ENCODE results near the gene SOBP. TPM values are rescaled to one million over a fixed set of nuclear protein-coding genes. Genes with fewer than 3 reads are reported as not detected.
A peak's percentile ranks its signal among the peaks of the same experiment; 100 is the strongest.

The SOBP gene
- polyA plus RNA-seq, 1 donor (not counting 4 experiments of a cell fraction or from before 2014, with no cell fraction given) = not detected

DNA sequence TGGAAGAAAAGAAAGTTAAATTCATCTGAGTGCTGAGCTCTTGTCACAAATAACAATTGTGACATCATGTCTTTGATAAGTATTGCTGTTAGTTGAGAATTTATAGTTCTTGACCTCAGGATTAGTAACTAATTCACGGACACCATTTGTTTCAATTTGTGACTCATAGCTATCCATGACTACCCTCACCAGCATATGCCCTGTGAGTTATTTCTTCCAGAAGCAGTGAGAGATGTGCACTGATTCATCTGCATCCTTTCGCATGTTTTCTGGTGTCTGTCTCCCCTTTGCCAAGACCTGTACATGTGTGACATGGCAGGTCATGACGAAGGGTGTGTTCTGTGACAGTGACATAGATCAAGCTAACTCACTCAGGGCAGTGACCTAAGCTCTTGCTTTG lies 86.9 kb downstream of the SOBP start:
- H3K9me1 ChIP-seq (ENCODE audit: control insufficient read depth, extremely low read depth, insufficient read depth, low read length) = no peaks in the 10 kb centered on the region
- TF ChIP-seq, protein P1, sequence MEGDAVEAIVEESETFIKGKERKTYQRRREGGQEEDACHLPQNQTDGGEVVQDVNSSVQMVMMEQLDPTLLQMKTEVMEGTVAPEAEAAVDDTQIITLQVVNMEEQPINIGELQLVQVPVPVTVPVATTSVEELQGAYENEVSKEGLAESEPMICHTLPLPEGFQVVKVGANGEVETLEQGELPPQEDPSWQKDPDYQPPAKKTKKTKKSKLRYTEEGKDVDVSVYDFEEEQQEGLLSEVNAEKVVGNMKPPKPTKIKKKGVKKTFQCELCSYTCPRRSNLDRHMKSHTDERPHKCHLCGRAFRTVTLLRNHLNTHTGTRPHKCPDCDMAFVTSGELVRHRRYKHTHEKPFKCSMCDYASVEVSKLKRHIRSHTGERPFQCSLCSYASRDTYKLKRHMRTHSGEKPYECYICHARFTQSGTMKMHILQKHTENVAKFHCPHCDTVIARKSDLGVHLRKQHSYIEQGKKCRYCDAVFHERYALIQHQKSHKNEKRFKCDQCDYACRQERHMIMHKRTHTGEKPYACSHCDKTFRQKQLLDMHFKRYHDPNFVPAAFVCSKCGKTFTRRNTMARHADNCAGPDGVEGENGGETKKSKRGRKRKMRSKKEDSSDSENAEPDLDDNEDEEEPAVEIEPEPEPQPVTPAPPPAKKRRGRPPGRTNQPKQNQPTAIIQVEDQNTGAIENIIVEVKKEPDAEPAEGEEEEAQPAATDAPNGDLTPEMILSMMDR (optimal IDR thresholded peaks at IDR 0.05 in 1 of 3, IDR thresholded peaks at IDR 0.05 in 1 of 3, conservative IDR thresholded peaks at IDR 0.05 in 1 of 3; ENCODE audit: extremely low read depth in 1 of 3, insufficient read depth in 2 of 3, low read length in 3 of 3) = no peak
- TF ChIP-seq EZH2 (IDR thresholded peaks at IDR 0.05; ENCODE audit: low read length) = no peak
- no peak overlapping the region for H3K9ac ChIP-seq (ENCODE audit: control insufficient read depth, extremely low read depth, insufficient read depth, low read length)
- no peak overlapping the region for H2AFZ ChIP-seq (ENCODE audit: control insufficient read depth, low read length)
- H3K79me2 ChIP-seq (ENCODE audit: control insufficient read depth, insufficient read depth, low read length) = no peaks in the 10 kb centered on the region
- dilution Hi-C loops (cut with MboI; ENCODE audit: extremely low pct_ligation_motif_present, low sequenced_read_pairs) = no loop called here
- no peak overlapping the region for H3K4me3 ChIP-seq (ENCODE audit: control insufficient read depth in 2 of 3, extremely low read depth in 1 of 3, insufficient read depth in 2 of 3, low read depth in 1 of 3, low read length in 3 of 3)
- H3K27ac ChIP-seq (ENCODE audit: control insufficient read depth, insufficient read depth, low read length) = no peak overlapping the region
- no peaks in the 10 kb centered on the region for H3K4me1 ChIP-seq (ENCODE audit: control insufficient read depth, extremely low read depth, insufficient read depth, low read length)
- peak; percentile 69 for FAIRE-seq
- no peak for DNase-seq (ENCODE audit: low read depth, low spot score)
- peaks cover 4% of the 10 kb centered on the region for H3K27me3 ChIP-seq (ENCODE audit: control insufficient read depth, extremely low read depth, insufficient read depth, low read length)
- H3K4me2 ChIP-seq (ENCODE audit: control insufficient read depth, extremely low read depth, insufficient read depth, low read depth, low read length) = no peak overlapping the region
- H4K20me1 ChIP-seq (ENCODE audit: control insufficient read depth, extremely low read depth, insufficient read depth, low read length) = no peaks in the 10 kb centered on the region
- H3K36me3 ChIP-seq (ENCODE audit: control insufficient read depth in 2 of 2, extremely low read depth in 1 of 2, insufficient read depth in 2 of 2, low read length in 2 of 2) = no peaks in the 10 kb centered on the region
- H3K9me3 ChIP-seq (ENCODE audit: control insufficient read depth, low read depth, low read length) = no peaks in the 10 kb centered on the region

DNA sequence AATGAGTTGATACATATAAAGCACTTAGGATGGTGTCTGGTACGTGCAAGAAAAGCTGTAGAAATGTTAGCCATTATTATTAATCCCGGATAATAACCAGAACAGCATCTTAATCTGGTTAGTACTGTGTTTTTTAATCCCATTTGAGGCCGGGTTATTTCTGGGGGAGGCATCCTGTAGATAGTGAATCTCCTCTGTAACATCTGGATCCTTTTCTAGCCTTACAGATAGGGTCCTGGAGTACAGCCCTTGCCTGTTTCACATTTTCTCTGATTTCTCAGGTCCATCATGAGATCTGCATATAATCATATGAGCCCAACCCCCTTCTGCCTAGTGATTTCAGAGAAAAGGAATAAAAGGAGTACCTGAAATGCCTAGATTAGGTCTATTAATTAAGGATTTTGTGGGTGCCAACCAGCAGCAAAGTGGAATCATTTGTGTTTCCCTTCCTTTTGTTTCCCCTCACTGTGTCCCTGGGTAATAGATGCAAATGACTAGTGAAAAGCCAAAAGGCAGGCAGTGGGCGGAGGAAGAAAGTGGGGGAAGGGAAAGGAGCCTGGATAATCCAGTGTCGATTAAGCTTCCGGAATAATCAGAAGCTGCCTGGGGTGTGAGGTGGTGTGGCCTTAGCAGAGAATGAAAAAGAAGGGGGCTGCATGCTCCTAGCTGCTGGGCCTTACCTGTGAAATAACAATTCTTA lies 88.9 kb downstream of the SOBP start:
- dilution Hi-C loops (cut with MboI; ENCODE audit: extremely low pct_ligation_motif_present, low sequenced_read_pairs) = no loop called here
- FAIRE-seq = no peak
- Histone ChIP-seq H3K9me3 (ENCODE audit: control insufficient read depth, low read depth, low read length) (no peaks in the 10 kb centered on the region), H3K79me2 (ENCODE audit: control insufficient read depth, insufficient read depth, low read length) (no peaks in the 10 kb centered on the region), H3K9ac (ENCODE audit: control insufficient read depth, extremely low read depth, insufficient read depth, low read length) (no peak overlapping the region), H3K27ac (ENCODE audit: control insufficient read depth, insufficient read depth, low read length) (no peak overlapping the region), H3K27me3 (ENCODE audit: control insufficient read depth, extremely low read depth, insufficient read depth, low read length) (peaks cover 4% of the 10 kb centered on the region), H3K4me3 (ENCODE audit: control insufficient read depth in 2 of 3, extremely low read depth in 1 of 3, insufficient read depth in 2 of 3, low read depth in 1 of 3, low read length in 3 of 3) (no peak overlapping the region), H2AFZ (ENCODE audit: control insufficient read depth, low read length) (no peak overlapping the region), H3K4me1 (ENCODE audit: control insufficient read depth, extremely low read depth, insufficient read depth, low read length) (no peaks in the 10 kb centered on the region), H4K20me1 (ENCODE audit: control insufficient read depth, extremely low read depth, insufficient read depth, low read length) (no peaks in the 10 kb centered on the region), H3K36me3 (ENCODE audit: control insufficient read depth in 2 of 2, extremely low read depth in 1 of 2, insufficient read depth in 2 of 2, low read length in 2 of 2) (no peaks in the 10 kb centered on the region), H3K9me1 (ENCODE audit: control insufficient read depth, extremely low read depth, insufficient read depth, low read length) (no peaks in the 10 kb centered on the region), H3K4me2 (ENCODE audit: control insufficient read depth, extremely low read depth, insufficient read depth, low read depth, low read length) (no peak overlapping the region)
- DNase-seq (ENCODE audit: low read depth, low spot score) = no peak
- TF ChIP-seq, protein P1 (optimal IDR thresholded peaks at IDR 0.05 in 1 of 3, IDR thresholded peaks at IDR 0.05 in 1 of 3, conservative IDR thresholded peaks at IDR 0.05 in 1 of 3; ENCODE audit: extremely low read depth in 1 of 3, insufficient read depth in 2 of 3, low read length in 3 of 3) = no peak
- no peak for TF ChIP-seq EZH2 (IDR thresholded peaks at IDR 0.05; ENCODE audit: low read length)
